ENCODE data around the gene LRRN4CL. TPM values are rescaled to one million over a fixed set of nuclear protein-coding genes. Genes with fewer than 3 reads are reported as not detected.
A peak's percentile ranks its signal among the peaks of the same experiment; 100 is the strongest.

The LRRN4CL gene
- total and polyA plus RNA-seq, 9 of the 15 experiments (the other 6 are each of a cell fraction or from before 2014, with no cell fraction given), result 0.03 to 0.11 (median 0.05) TPM; not detected in 4

DNA sequence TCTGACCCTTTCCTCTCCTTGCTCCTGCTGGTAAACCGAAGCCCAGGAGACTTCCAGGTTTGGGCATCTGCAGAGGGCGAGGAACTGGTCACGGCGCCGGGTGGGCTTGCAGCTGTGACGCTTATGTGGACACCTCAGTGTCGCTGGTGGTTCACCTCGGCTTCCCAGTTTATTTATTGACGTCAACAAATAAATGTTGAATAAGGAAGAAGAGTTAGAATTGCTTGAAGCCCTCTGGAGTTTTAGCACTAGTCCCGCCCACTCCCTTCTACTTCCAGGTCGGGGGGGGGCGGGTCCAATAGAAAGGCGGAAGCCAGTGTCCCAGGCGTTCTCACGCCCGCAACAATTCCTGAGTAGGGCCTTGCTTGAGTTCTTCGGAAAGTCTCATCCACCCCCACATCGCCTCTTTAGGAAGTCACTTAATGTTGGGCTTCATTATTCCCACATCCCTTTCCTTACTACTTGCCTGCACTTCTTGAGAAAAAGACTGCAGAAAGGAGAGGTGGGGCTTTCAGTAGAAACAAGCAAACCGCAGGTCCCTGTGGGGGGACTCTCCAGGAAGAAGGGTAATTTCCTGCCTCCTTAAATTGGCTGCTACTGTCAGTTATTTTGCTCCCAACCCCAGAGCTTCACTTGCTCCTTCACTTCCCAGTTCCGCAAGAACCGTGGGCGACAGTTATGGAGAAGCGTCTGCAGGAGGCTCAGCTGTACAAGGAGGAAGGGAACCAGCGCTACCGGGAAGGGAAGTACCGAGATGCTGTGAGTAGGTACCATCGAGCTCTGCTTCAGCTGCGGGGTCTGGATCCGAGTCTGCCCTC is 39.0 kb upstream of the LRRN4CL start, which contains the start of gene TTC9C (continued):
- TF ChIP-seq, protein P1, sequence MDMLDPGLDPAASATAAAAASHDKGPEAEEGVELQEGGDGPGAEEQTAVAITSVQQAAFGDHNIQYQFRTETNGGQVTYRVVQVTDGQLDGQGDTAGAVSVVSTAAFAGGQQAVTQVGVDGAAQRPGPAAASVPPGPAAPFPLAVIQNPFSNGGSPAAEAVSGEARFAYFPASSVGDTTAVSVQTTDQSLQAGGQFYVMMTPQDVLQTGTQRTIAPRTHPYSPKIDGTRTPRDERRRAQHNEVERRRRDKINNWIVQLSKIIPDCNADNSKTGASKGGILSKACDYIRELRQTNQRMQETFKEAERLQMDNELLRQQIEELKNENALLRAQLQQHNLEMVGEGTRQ (CRISPR knock-in tag; IDR thresholded peaks at IDR 0.05), result no peak
- no peak for TF ChIP-seq GATAD2A (IDR thresholded peaks at IDR 0.05)
- TF ChIP-seq, protein P2, sequence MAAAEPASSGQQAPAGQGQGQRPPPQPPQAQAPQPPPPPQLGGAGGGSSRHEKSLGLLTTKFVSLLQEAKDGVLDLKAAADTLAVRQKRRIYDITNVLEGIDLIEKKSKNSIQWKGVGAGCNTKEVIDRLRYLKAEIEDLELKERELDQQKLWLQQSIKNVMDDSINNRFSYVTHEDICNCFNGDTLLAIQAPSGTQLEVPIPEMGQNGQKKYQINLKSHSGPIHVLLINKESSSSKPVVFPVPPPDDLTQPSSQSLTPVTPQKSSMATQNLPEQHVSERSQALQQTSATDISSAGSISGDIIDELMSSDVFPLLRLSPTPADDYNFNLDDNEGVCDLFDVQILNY (CRISPR knock-in tag; IDR thresholded peaks at IDR 0.05), result no peak; the same call in 1 of the 2 replicates
- 0 out of 2 replicates have a peak, but pooled peaks have one; percentile 14 for TF ChIP-seq SMARCA5 (IDR thresholded peaks at IDR 0.05)
- TF ChIP-seq IFI16 (CRISPR knock-in tag; IDR thresholded peaks at IDR 0.05), result no peak
- TF ChIP-seq CAMTA2 (CRISPR knock-in tag; conservative IDR thresholded peaks at IDR 0.05), result no peak
- TF ChIP-seq CREB5 (CRISPR knock-in tag; IDR thresholded peaks at IDR 0.05), result no peak
- no peak for TF ChIP-seq ZSCAN32 (CRISPR knock-in tag; IDR thresholded peaks at IDR 0.05)
- TF ChIP-seq BMI1 (IDR thresholded peaks at IDR 0.05; ENCODE audit: low read length), result no peak
- TF ChIP-seq MED1 (CRISPR knock-in tag; IDR thresholded peaks at IDR 0.05; ENCODE audit: borderline replicate concordance), result no peak
- TF ChIP-seq, protein P3, sequence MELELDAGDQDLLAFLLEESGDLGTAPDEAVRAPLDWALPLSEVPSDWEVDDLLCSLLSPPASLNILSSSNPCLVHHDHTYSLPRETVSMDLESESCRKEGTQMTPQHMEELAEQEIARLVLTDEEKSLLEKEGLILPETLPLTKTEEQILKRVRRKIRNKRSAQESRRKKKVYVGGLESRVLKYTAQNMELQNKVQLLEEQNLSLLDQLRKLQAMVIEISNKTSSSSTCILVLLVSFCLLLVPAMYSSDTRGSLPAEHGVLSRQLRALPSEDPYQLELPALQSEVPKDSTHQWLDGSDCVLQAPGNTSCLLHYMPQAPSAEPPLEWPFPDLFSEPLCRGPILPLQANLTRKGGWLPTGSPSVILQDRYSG (tag; conservative IDR thresholded peaks at IDR 0.05; ENCODE audit: low read depth), result no peak
- TF ChIP-seq, protein P4, sequence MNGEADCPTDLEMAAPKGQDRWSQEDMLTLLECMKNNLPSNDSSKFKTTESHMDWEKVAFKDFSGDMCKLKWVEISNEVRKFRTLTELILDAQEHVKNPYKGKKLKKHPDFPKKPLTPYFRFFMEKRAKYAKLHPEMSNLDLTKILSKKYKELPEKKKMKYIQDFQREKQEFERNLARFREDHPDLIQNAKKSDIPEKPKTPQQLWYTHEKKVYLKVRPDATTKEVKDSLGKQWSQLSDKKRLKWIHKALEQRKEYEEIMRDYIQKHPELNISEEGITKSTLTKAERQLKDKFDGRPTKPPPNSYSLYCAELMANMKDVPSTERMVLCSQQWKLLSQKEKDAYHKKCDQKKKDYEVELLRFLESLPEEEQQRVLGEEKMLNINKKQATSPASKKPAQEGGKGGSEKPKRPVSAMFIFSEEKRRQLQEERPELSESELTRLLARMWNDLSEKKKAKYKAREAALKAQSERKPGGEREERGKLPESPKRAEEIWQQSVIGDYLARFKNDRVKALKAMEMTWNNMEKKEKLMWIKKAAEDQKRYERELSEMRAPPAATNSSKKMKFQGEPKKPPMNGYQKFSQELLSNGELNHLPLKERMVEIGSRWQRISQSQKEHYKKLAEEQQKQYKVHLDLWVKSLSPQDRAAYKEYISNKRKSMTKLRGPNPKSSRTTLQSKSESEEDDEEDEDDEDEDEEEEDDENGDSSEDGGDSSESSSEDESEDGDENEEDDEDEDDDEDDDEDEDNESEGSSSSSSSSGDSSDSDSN (IDR thresholded peaks at IDR 0.05; ENCODE audit: borderline replicate concordance in 1 of 2, low read depth in 2 of 2, low read length in 2 of 2), result 0 out of 4 replicates have a peak, but pooled peaks of 1 of the 2 experiments have one; percentile 66
- no peak for TF ChIP-seq XRCC3 (IDR thresholded peaks at IDR 0.05)
- TF ChIP-seq, protein P5, sequence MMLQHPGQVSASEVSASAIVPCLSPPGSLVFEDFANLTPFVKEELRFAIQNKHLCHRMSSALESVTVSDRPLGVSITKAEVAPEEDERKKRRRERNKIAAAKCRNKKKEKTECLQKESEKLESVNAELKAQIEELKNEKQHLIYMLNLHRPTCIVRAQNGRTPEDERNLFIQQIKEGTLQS (IDR thresholded peaks at IDR 0.05), result 0 out of 2 replicates have a peak, but pooled peaks have one; percentile 5
- TF ChIP-seq, protein P5 (CRISPR knock-in tag; conservative IDR thresholded peaks at IDR 0.05), result no peak
- TF ChIP-seq SIN3B (IDR thresholded peaks at IDR 0.05; ENCODE audit: low read depth), result peak; percentile 42
- TF ChIP-seq CHD4 (IDR thresholded peaks at IDR 0.05; ENCODE audit: insufficient read depth, insufficient replicate concordance, low read depth, low read length, poor library complexity, severe bottlenecking), result no peak
- TF ChIP-seq NCOA1 (IDR thresholded peaks at IDR 0.05; ENCODE audit: low read depth), result no peak

Data from K562 (cell line).